ENCODE data around the gene TWNK. TPM values are rescaled to one million over a fixed set of nuclear protein-coding genes. Genes with fewer than 3 reads are reported as not detected.

The TWNK gene
- total and polyA plus RNA-seq, 2 donors = 3.2 to 7.9 TPM

- Histone ChIP-seq H3K27ac (ENCODE audit: low read depth) (no peak overlapping the region), H3K4me1 (ENCODE audit: insufficient read depth) (no peaks in the 10 kb centered on the region), H3K36me3 (ENCODE audit: insufficient read depth) (no peaks in the 10 kb centered on the region), H3K4me3 (ENCODE audit: low read depth, low read length) (no peak overlapping the region)
- DNase-seq (ENCODE audit: extremely low spot score) = no peak
- WGBS = 65% methylated on average over 5 of the region's 5 CpGs
Measured at GRCh38 chr10:101016814-101017213, 29.5 kb downstream of the TWNK start.

GRCh38 chr10:101018118-101018599, 30.8 kb downstream of the TWNK start:
- Histone ChIP-seq H3K4me3 (ENCODE audit: low read depth, low read length) (no peak overlapping the region), H3K4me1 (ENCODE audit: insufficient read depth) (no peaks in the 10 kb centered on the region), H3K27ac (ENCODE audit: low read depth) (no peak overlapping the region), H3K36me3 (ENCODE audit: insufficient read depth) (no peaks in the 10 kb centered on the region)
- no peak for DNase-seq (ENCODE audit: extremely low spot score)
- 59% methylated on average over 20 of the region's 20 CpGs for WGBS

- Histone ChIP-seq H3K27ac (ENCODE audit: low read depth) (no peak overlapping the region), H3K4me3 (ENCODE audit: low read depth, low read length) (no peak overlapping the region), H3K4me1 (ENCODE audit: insufficient read depth) (no peaks in the 10 kb centered on the region), H3K36me3 (ENCODE audit: insufficient read depth) (no peaks in the 10 kb centered on the region)
- WGBS = 19% methylated on average over 45 of the region's 45 CpGs
- no peak for DNase-seq (ENCODE audit: extremely low spot score)
Measured at GRCh38 chr10:101018600-101019439, 31.5 kb downstream of the TWNK start.

- H3K27ac ChIP-seq (ENCODE audit: low read depth) = no peak overlapping the region
- 65% methylated on average over 2 of the region's 2 CpGs for WGBS
- DNase-seq (ENCODE audit: extremely low spot score) = no peak
- no peaks in the 10 kb centered on the region for H3K4me1 ChIP-seq (ENCODE audit: insufficient read depth)
- no peak overlapping the region for H3K4me3 ChIP-seq (ENCODE audit: low read depth, low read length)
- no peaks in the 10 kb centered on the region for H3K36me3 ChIP-seq (ENCODE audit: insufficient read depth)
Measured at GRCh38 chr10:101019440-101019703, 32.0 kb downstream of the TWNK start.

GRCh38 chr10:101020427-101021075, 33.2 kb downstream of the TWNK start:
- Histone ChIP-seq H3K4me1 (ENCODE audit: insufficient read depth) (no peaks in the 10 kb centered on the region), H3K27ac (ENCODE audit: low read depth) (no peak overlapping the region), H3K4me3 (ENCODE audit: low read depth, low read length) (no peak overlapping the region), H3K36me3 (ENCODE audit: insufficient read depth) (no peaks in the 10 kb centered on the region)
- 81% methylated on average over 10 of the region's 10 CpGs for WGBS
- no peak for DNase-seq (ENCODE audit: extremely low spot score)

- H3K4me1 ChIP-seq (ENCODE audit: insufficient read depth) = no peaks in the 10 kb centered on the region
- H3K4me3 ChIP-seq (ENCODE audit: low read depth, low read length) = no peak overlapping the region
- no peak overlapping the region for H3K27ac ChIP-seq (ENCODE audit: low read depth)
- H3K36me3 ChIP-seq (ENCODE audit: insufficient read depth) = no peaks in the 10 kb centered on the region
- WGBS = 86% methylated on average over 4 of the region's 4 CpGs
- DNase-seq (ENCODE audit: extremely low spot score) = no peak
Measured at GRCh38 chr10:101021239-101021638, 33.9 kb downstream of the TWNK start.

GRCh38 chr10:101021692-101022251, 34.4 kb downstream of the TWNK start:
- H3K4me1 ChIP-seq (ENCODE audit: insufficient read depth) = no peaks in the 10 kb centered on the region
- DNase-seq (ENCODE audit: extremely low spot score) = no peak
- 84% methylated on average over 11 of the region's 11 CpGs for WGBS
- H3K27ac ChIP-seq (ENCODE audit: low read depth) = no peak overlapping the region
- H3K4me3 ChIP-seq (ENCODE audit: low read depth, low read length) = no peak overlapping the region
- no peaks in the 10 kb centered on the region for H3K36me3 ChIP-seq (ENCODE audit: insufficient read depth)

GRCh38 chr10:101022967-101023705, 35.8 kb downstream of the TWNK start:
- 92% methylated on average over 15 of the region's 15 CpGs for WGBS
- Histone ChIP-seq H3K4me1 (ENCODE audit: insufficient read depth) (no peaks in the 10 kb centered on the region), H3K36me3 (ENCODE audit: insufficient read depth) (no peaks in the 10 kb centered on the region), H3K27ac (ENCODE audit: low read depth) (no peak overlapping the region), H3K4me3 (ENCODE audit: low read depth, low read length) (no peak overlapping the region)
- DNase-seq (ENCODE audit: extremely low spot score) = no peak

GRCh38 chr10:101027106-101027720, 39.9 kb downstream of the TWNK start:
- Histone ChIP-seq H3K27ac (ENCODE audit: low read depth) (no peak overlapping the region), H3K4me3 (ENCODE audit: low read depth, low read length) (no peak overlapping the region), H3K36me3 (ENCODE audit: insufficient read depth) (no peaks in the 10 kb centered on the region), H3K4me1 (ENCODE audit: insufficient read depth) (no peaks in the 10 kb centered on the region)
- no peak for DNase-seq (ENCODE audit: extremely low spot score)
- WGBS = 67% methylated on average over 10 of the region's 10 CpGs

GRCh38 chr10:101028446-101029337, 41.3 kb downstream of the TWNK start:
- 63% methylated on average over 7 of the region's 7 CpGs for WGBS
- Histone ChIP-seq H3K27ac (ENCODE audit: low read depth) (no peak overlapping the region), H3K36me3 (ENCODE audit: insufficient read depth) (no peaks in the 10 kb centered on the region), H3K4me3 (ENCODE audit: low read depth, low read length) (no peak overlapping the region), H3K4me1 (ENCODE audit: insufficient read depth) (no peaks in the 10 kb centered on the region)
- no peak for DNase-seq (ENCODE audit: extremely low spot score)

- H3K4me1 ChIP-seq (ENCODE audit: insufficient read depth) = no peaks in the 10 kb centered on the region
- WGBS = 59% methylated on average over 27 of the region's 27 CpGs
- no peak for DNase-seq (ENCODE audit: extremely low spot score)
- H3K27ac ChIP-seq (ENCODE audit: low read depth) = no peak overlapping the region
- H3K36me3 ChIP-seq (ENCODE audit: insufficient read depth) = no peaks in the 10 kb centered on the region
- H3K4me3 ChIP-seq (ENCODE audit: low read depth, low read length) = no peak overlapping the region
Measured at GRCh38 chr10:101029520-101030295, 42.4 kb downstream of the TWNK start.

- no peak for DNase-seq (ENCODE audit: extremely low spot score)
- WGBS = 12% methylated on average over 25 of the region's 25 CpGs
- Histone ChIP-seq H3K27ac (ENCODE audit: low read depth) (no peak overlapping the region), H3K36me3 (ENCODE audit: insufficient read depth) (no peaks in the 10 kb centered on the region), H3K4me1 (ENCODE audit: insufficient read depth) (no peaks in the 10 kb centered on the region), H3K4me3 (ENCODE audit: low read depth, low read length) (peak overlapping the region; percentile 76)
Measured at GRCh38 chr10:101030496-101031127, 43.3 kb downstream of the TWNK start.

Measured in urinary bladder (tissue), 4 donors.